Mesothelial cell of epicardium (in vitro differentiated cells): ENCODE data around the gene CLSTN2. TPM values are rescaled to one million over a fixed set of nuclear protein-coding genes. Genes with fewer than 3 reads are reported as not detected.

ENCODE experiments used
- DNase-seq, 2 experiments: peaks; one replicate each; pipeline ENCODE4 v3.0.0; 2021; ENCODE audit warnings: low spot score in 2 of 2; ENCODE audit not compliant: unreplicated experiment in 2 of 2
- H3K27ac Mint-ChIP-seq: 2 replicates; pipeline ENCODE4 v1.8.0; 2021; ENCODE audit warnings: mixed read lengths
- H3K27me3 Mint-ChIP-seq: 2 replicates; pipeline ENCODE4 v1.8.0; 2021; ENCODE audit warnings: low read depth, mixed read lengths
- H3K36me3 Mint-ChIP-seq: 2 replicates; pipeline ENCODE4 v1.8.0; 2021; ENCODE audit warnings: mixed read lengths
- H3K4me1 Mint-ChIP-seq: 2 replicates; pipeline ENCODE4 v1.8.0; 2021; ENCODE audit warnings: mixed read lengths
- H3K4me3 Mint-ChIP-seq: 2 replicates; pipeline ENCODE4 v1.8.0; 2021; ENCODE audit warnings: mild to moderate bottlenecking, moderate library complexity, mixed read lengths
- H3K9me3 Mint-ChIP-seq: 2 replicates; pipeline ENCODE4 v1.8.0; 2021; ENCODE audit warnings: mixed read lengths
- CTCF ChIP-seq: fragments of 200-600 bp; sonication (generic); IDR thresholded peaks from one replicate; pipeline ENCODE4 v1.5.0; 2021; ENCODE audit warnings: antibody characterized with exemption; ENCODE audit not compliant: unreplicated experiment
- total RNA-seq: library from RNA; stranded (reverse); gene quantifications from 3 replicates; pipeline ENCODE4 v1.2.1, GENCODE V29; 2021

Gene CLSTN2
- total RNA-seq, 1 donor from 2014 or later, result 18.2 TPM

- Mint-ChIP-seq H3K27ac (no peak overlapping the region), H3K27me3 (peaks cover 14% of the 10 kb centered on the region), H3K36me3 (no peaks in the 10 kb centered on the region), H3K4me3 (no peak overlapping the region), H3K9me3 (peaks cover 3% of the 10 kb centered on the region), H3K4me1 (peaks cover 13% of the 10 kb centered on the region)
- no peak for DNase-seq
- no peak for TF ChIP-seq CTCF
Observed at GRCh38 chr3:140552403-140552802, 617.4 kb downstream of the CLSTN2 start.

- Mint-ChIP-seq H3K27ac (no peak overlapping the region), H3K4me1 (peaks cover 13% of the 10 kb centered on the region), H3K4me3 (no peak overlapping the region), H3K9me3 (peaks cover 3% of the 10 kb centered on the region), H3K36me3 (no peaks in the 10 kb centered on the region), H3K27me3 (peaks cover 14% of the 10 kb centered on the region)
- DNase-seq, result no peak
- no peak for TF ChIP-seq CTCF
Observed at GRCh38 chr3:140552898-140553297, 617.9 kb downstream of the CLSTN2 start.

GRCh38 chr3:140553591-140553990 lies 618.6 kb downstream of the CLSTN2 start:
- no peak for DNase-seq
- Mint-ChIP-seq H3K4me1 (peaks cover 13% of the 10 kb centered on the region), H3K27ac (no peak overlapping the region), H3K27me3 (peaks cover 9% of the 10 kb centered on the region), H3K4me3 (no peak overlapping the region), H3K36me3 (no peaks in the 10 kb centered on the region), H3K9me3 (peaks cover 3% of the 10 kb centered on the region)
- no peak for TF ChIP-seq CTCF

GRCh38 chr3:140555666-140556065 lies 620.7 kb downstream of the CLSTN2 start:
- TF ChIP-seq CTCF, result no peak
- peaks cover 3% of the 10 kb centered on the region for H3K9me3 Mint-ChIP-seq
- H3K4me1 Mint-ChIP-seq, result peaks cover 8% of the 10 kb centered on the region
- H3K4me3 Mint-ChIP-seq, result no peak overlapping the region
- no peaks in the 10 kb centered on the region for H3K36me3 Mint-ChIP-seq
- no peak for DNase-seq
- no peak overlapping the region for H3K27ac Mint-ChIP-seq
- H3K27me3 Mint-ChIP-seq, result peaks cover 8% of the 10 kb centered on the region

GRCh38 chr3:140557476-140557875 lies 622.5 kb downstream of the CLSTN2 start:
- peaks cover 8% of the 10 kb centered on the region for H3K27me3 Mint-ChIP-seq
- H3K4me3 Mint-ChIP-seq, result no peak overlapping the region
- DNase-seq, result no peak
- peaks cover 3% of the 10 kb centered on the region for H3K9me3 Mint-ChIP-seq
- H3K4me1 Mint-ChIP-seq, result no peaks in the 10 kb centered on the region
- no peak for TF ChIP-seq CTCF
- H3K27ac Mint-ChIP-seq, result no peak overlapping the region
- H3K36me3 Mint-ChIP-seq, result no peaks in the 10 kb centered on the region

GRCh38 chr3:140559546-140559945 lies 624.6 kb downstream of the CLSTN2 start:
- Mint-ChIP-seq H3K9me3 (peaks cover 3% of the 10 kb centered on the region), H3K27me3 (peaks cover 6% of the 10 kb centered on the region), H3K4me1 (no peaks in the 10 kb centered on the region), H3K4me3 (no peak overlapping the region), H3K36me3 (no peaks in the 10 kb centered on the region), H3K27ac (no peak overlapping the region)
- no peak for DNase-seq
- TF ChIP-seq CTCF, result no peak
